ENCODE measurements around the gene CENPP. TPM values are rescaled to one million over a fixed set of nuclear protein-coding genes. Genes with fewer than 3 reads are reported as not detected.

Gene CENPP
- total RNA-seq, 2 experiments from 2014 or later = 26.4 to 29.1 TPM

GRCh38 chr9:92432972-92433548, 107.3 kb downstream of the CENPP start:
- no peaks in the 10 kb centered on the region for H3K36me3 Mint-ChIP-seq (ENCODE audit: low read depth)
- no peaks in the 10 kb centered on the region for H3K27me3 Mint-ChIP-seq (ENCODE audit: low read depth)
- H3K9me3 Mint-ChIP-seq (ENCODE audit: insufficient read depth) = no peaks in the 10 kb centered on the region

GRCh38 chr9:92435263-92435662, 109.5 kb downstream of the CENPP start:
- H3K36me3 Mint-ChIP-seq (ENCODE audit: low read depth) = no peaks in the 10 kb centered on the region
- no peaks in the 10 kb centered on the region for H3K27me3 Mint-ChIP-seq (ENCODE audit: low read depth)
- DNase-seq (no peak), ATAC-seq (no peak)
- H3K9me3 Mint-ChIP-seq (ENCODE audit: insufficient read depth) = no peaks in the 10 kb centered on the region
- H3K27ac Mint-ChIP-seq = no peak overlapping the region
- H3K4me1 Mint-ChIP-seq (ENCODE audit: low read depth) = peaks cover 6% of the 10 kb centered on the region
- POLR2A ChIA-PET = no interaction called here
- CTCF ChIA-PET = no interaction called here
- no peak overlapping the region for H3K4me3 Mint-ChIP-seq

More at GRCh38 chr9:92432972-92433548, 107.3 kb downstream of the CENPP start:
- ChIA-PET CTCF (no interaction called here), POLR2A (no interaction called here)
- DNase-seq = no peak
- Mint-ChIP-seq H3K4me3 (no peak overlapping the region), H3K27ac (no peak overlapping the region), H3K4me1 (ENCODE audit: low read depth) (no peaks in the 10 kb centered on the region)
- no peak for ATAC-seq

DNA sequence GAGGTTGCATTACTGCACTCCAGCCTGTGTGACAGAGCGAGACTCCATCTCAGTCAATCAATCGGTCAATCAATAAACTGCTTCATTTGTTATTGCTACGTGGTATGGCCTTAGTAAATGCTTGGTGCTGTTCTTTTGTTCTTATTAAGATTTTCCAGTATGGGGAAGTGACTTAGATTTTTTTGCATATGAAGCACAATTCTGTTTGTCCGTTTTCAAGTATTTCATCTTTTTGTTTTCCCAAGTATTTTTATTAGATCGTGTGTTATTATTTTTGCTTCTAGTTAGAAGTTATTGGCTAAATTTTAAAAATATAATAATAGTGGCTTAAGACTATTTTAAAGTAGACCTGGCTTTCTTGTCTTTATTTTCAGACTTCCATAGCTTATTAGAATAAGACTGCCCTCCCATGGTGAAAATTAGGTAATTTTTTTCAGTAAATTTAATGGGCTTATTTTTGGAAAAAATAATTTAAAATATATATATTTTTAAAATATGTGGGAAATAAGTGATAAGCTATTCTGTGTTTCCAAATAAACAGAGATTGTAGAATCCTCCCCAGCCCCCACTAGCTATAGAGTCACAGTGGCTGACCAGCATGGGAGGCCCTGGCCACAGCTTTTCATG, 113.3 kb downstream of the CENPP start:
- DNase-seq (no peak), ATAC-seq (no peak)
- H3K4me3 Mint-ChIP-seq = no peak overlapping the region
- H3K27ac Mint-ChIP-seq = no peak overlapping the region
- peaks cover 11% of the 10 kb centered on the region for H3K4me1 Mint-ChIP-seq (ENCODE audit: low read depth)
- no peaks in the 10 kb centered on the region for H3K9me3 Mint-ChIP-seq (ENCODE audit: insufficient read depth)
- POLR2A ChIA-PET = interaction anchor here (1.0 kb wide), 1 partner anchor 299 kb away, joined by 3 read pairs; no protein-coding TSS in a partner anchor
- H3K27me3 Mint-ChIP-seq (ENCODE audit: low read depth) = no peaks in the 10 kb centered on the region
- no peaks in the 10 kb centered on the region for H3K36me3 Mint-ChIP-seq (ENCODE audit: low read depth)
- CTCF ChIA-PET = interaction anchor here (0.6 to 2.1 kb wide), 6 partner anchors 25 to 299 kb away, joined by 3 to 9 read pairs (median 4); no protein-coding TSS in a partner anchor

DNA sequence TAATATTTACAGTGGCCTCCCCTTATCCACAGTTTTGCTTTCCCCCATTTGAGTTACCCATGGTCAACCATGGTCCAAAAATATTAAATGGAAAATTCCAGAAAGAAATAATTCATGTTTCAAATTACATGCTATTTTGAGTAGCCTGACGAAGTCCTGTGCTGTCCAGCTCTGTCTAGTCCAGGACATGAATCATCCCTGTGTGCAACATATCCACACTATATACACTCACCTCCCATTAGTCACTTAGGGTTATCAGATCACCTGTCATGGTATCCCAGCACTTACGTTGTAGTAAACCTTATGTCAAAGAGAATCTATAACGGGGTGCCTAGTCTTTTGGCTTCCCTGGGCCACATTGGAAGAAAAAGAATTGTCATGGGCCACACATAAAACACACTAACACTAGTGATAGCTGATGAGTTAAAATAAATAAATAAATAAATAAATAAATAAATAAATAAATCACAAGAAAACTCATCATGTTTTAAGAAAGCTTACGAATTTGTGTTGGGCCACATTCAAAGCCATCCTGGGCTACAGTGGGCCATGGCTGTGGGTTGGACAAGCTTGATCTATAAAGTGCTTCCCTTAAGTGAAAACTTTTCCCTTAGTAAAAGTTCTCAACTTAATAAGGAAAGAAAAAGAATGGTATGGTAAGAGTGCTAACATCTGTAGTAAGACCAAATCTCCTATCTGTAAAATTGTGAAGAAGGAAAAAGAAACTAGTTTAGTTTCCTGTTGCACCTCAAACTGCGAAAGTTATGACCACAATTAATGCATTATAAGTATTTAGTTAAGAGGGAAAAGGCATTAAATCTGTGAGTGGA, 114.4 kb downstream of the CENPP start:
- ChIA-PET POLR2A (no interaction called here), CTCF (interaction anchor here (0.9 to 2.1 kb wide), 5 partner anchors 32 to 302 kb away, joined by 3 to 9 read pairs (median 3); no protein-coding TSS in a partner anchor)
- Mint-ChIP-seq H3K27ac (no peak overlapping the region), H3K4me1 (ENCODE audit: low read depth) (peaks cover 11% of the 10 kb centered on the region), H3K27me3 (ENCODE audit: low read depth) (no peaks in the 10 kb centered on the region), H3K36me3 (ENCODE audit: low read depth) (no peaks in the 10 kb centered on the region), H3K4me3 (no peak overlapping the region), H3K9me3 (ENCODE audit: insufficient read depth) (no peaks in the 10 kb centered on the region)
- DNase-seq = no peak
- no peak for ATAC-seq

- no peaks in the 10 kb centered on the region for H3K9me3 Mint-ChIP-seq (ENCODE audit: insufficient read depth)
- H3K27ac Mint-ChIP-seq = no peak overlapping the region
- POLR2A ChIA-PET = no interaction called here
- DNase-seq (no peak), ATAC-seq (no peak)
- H3K36me3 Mint-ChIP-seq (ENCODE audit: low read depth) = no peaks in the 10 kb centered on the region
- H3K4me1 Mint-ChIP-seq (ENCODE audit: low read depth) = peaks cover 11% of the 10 kb centered on the region
- CTCF ChIA-PET = interaction anchor here (1.1 to 2.1 kb wide), 4 partner anchors 33 to 303 kb away, joined by 3 to 9 read pairs (median 5); no protein-coding TSS in a partner anchor
- H3K27me3 Mint-ChIP-seq (ENCODE audit: low read depth) = no peaks in the 10 kb centered on the region
- H3K4me3 Mint-ChIP-seq = no peak overlapping the region
These were observed 114.9 kb downstream of the CENPP start for GRCh38 chr9:92440751-92441046.

- Mint-ChIP-seq H3K27me3 (ENCODE audit: low read depth) (no peaks in the 10 kb centered on the region), H3K36me3 (ENCODE audit: low read depth) (no peaks in the 10 kb centered on the region), H3K27ac (no peak overlapping the region), H3K4me3 (no peak overlapping the region), H3K9me3 (ENCODE audit: insufficient read depth) (no peaks in the 10 kb centered on the region), H3K4me1 (ENCODE audit: low read depth) (peaks cover 8% of the 10 kb centered on the region)
- POLR2A ChIA-PET = no interaction called here
- no peak for DNase-seq
- ATAC-seq = no peak
- CTCF ChIA-PET = no interaction called here
These were observed 119.1 kb downstream of the CENPP start for GRCh38 chr9:92444841-92445240.

- DNase-seq (no peak), ATAC-seq (no peak)
- no peaks in the 10 kb centered on the region for H3K9me3 Mint-ChIP-seq (ENCODE audit: insufficient read depth)
- H3K4me1 Mint-ChIP-seq (ENCODE audit: low read depth) = no peaks in the 10 kb centered on the region
- H3K4me3 Mint-ChIP-seq = no peak overlapping the region
- no peaks in the 10 kb centered on the region for H3K27me3 Mint-ChIP-seq (ENCODE audit: low read depth)
- ChIA-PET POLR2A (no interaction called here), CTCF (interaction anchor here (0.9 to 1.4 kb wide), 4 partner anchors 9 to 307 kb away, joined by 3 to 6 read pairs (median 4); no protein-coding TSS in a partner anchor)
- H3K36me3 Mint-ChIP-seq (ENCODE audit: low read depth) = no peaks in the 10 kb centered on the region
- H3K27ac Mint-ChIP-seq = no peak overlapping the region
These were observed 120.8 kb downstream of the CENPP start for GRCh38 chr9:92446536-92446935.

DNA sequence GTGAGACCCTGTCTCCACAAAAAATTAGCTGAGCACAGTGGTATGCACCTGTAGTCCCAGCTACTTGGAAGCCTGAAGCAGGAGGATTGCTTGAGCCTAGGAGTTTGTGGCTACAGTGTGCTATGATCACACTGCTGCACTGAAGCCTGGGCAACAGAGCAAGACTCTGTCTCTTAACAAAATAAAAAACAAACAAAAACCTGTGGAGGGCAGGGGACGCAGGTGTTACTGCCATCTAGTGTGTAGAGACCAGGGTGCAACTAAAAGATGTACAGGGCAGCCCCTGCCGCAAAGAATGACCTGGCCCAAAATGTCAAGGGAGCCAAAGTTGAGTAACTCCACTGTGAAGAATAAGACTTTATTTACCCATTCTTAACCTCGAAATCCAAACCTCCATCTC, 129.5 kb downstream of the CENPP start:
- CTCF ChIA-PET = interaction anchor here (0.6 to 1.3 kb wide), 4 partner anchors 9 to 127 kb away, joined by 3 to 4 read pairs (median 4); no protein-coding TSS in a partner anchor
- no peaks in the 10 kb centered on the region for H3K27me3 Mint-ChIP-seq (ENCODE audit: low read depth)
- H3K27ac Mint-ChIP-seq = no peak overlapping the region
- DNase-seq (no peak), ATAC-seq (no peak)
- H3K4me1 Mint-ChIP-seq (ENCODE audit: low read depth) = no peaks in the 10 kb centered on the region
- no peak overlapping the region for H3K4me3 Mint-ChIP-seq
- H3K9me3 Mint-ChIP-seq (ENCODE audit: insufficient read depth) = no peaks in the 10 kb centered on the region
- H3K36me3 Mint-ChIP-seq (ENCODE audit: low read depth) = no peaks in the 10 kb centered on the region
- POLR2A ChIA-PET = no interaction called here

GRCh38 chr9:92457576-92457975, 131.8 kb downstream of the CENPP start:
- H3K27me3 Mint-ChIP-seq (ENCODE audit: low read depth) = no peaks in the 10 kb centered on the region
- H3K4me3 Mint-ChIP-seq = no peak overlapping the region
- no peak overlapping the region for H3K27ac Mint-ChIP-seq
- ATAC-seq = no peak
- no peaks in the 10 kb centered on the region for H3K36me3 Mint-ChIP-seq (ENCODE audit: low read depth)
- H3K9me3 Mint-ChIP-seq (ENCODE audit: insufficient read depth) = no peaks in the 10 kb centered on the region
- ChIA-PET CTCF (no interaction called here), POLR2A (no interaction called here)
- H3K4me1 Mint-ChIP-seq (ENCODE audit: low read depth) = no peaks in the 10 kb centered on the region
- DNase-seq = no peak

- Mint-ChIP-seq H3K4me1 (ENCODE audit: low read depth) (no peaks in the 10 kb centered on the region), H3K27ac (no peak overlapping the region), H3K4me3 (no peak overlapping the region), H3K9me3 (ENCODE audit: insufficient read depth) (no peaks in the 10 kb centered on the region), H3K27me3 (ENCODE audit: low read depth) (no peaks in the 10 kb centered on the region), H3K36me3 (ENCODE audit: low read depth) (no peaks in the 10 kb centered on the region)
- DNase-seq = no peak
- ChIA-PET POLR2A (no interaction called here), CTCF (interaction anchor here (1.0 kb wide), 1 partner anchor 17 kb away, joined by 4 read pairs; no protein-coding TSS in a partner anchor)
- ATAC-seq = no peak
These were observed 137.6 kb downstream of the CENPP start for GRCh38 chr9:92463387-92463786.

DNA sequence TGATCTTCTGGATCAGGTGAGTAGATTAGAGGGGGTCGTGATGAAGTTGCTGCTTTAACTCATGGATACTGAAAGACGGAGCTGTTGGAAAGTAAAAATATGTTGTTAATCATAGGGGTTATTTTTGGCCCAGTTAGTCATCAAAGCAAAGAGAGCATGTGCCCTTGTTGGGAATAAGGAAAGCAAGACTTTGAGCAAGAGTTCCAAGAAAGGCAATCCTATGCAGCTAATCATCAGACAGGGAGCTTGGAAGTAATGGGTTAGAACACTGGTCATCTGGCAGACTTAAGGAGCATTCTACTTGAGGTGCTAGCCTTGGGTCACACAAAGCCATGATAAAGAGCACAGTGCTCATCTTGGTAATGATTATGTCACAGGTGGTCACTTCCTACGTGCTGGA, 138.2 kb downstream of the CENPP start:
- Mint-ChIP-seq H3K4me1 (ENCODE audit: low read depth) (no peaks in the 10 kb centered on the region), H3K9me3 (ENCODE audit: insufficient read depth) (no peaks in the 10 kb centered on the region), H3K27me3 (ENCODE audit: low read depth) (no peaks in the 10 kb centered on the region), H3K4me3 (no peak overlapping the region), H3K27ac (no peak overlapping the region), H3K36me3 (ENCODE audit: low read depth) (no peaks in the 10 kb centered on the region)
- POLR2A ChIA-PET = no interaction called here
- DNase-seq = no peak
- CTCF ChIA-PET = interaction anchor here (1.0 kb wide), 1 partner anchor 17 kb away, joined by 4 read pairs; no protein-coding TSS in a partner anchor
- no peak for ATAC-seq

DNA sequence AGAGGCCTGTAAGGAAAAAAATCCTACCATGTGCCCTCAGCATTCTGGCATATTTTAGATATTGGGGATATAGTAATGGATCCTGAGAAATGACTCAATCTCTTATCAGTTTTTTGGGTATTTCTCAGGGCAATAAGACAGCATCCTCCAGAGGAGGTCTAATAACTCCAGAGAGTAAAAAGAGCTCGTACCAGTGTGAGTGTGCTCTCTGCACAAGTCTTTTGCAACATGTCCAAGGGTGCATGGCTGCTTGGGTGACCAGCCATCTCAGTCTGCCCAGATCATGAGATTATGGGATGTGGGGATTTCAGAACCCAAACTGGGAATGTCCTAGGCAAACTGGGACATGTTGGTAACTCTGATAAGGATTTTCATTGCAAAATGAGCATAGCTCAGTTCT, 141.3 kb downstream of the CENPP start:
- Mint-ChIP-seq H3K4me3 (no peak overlapping the region), H3K4me1 (ENCODE audit: low read depth) (no peaks in the 10 kb centered on the region), H3K27ac (no peak overlapping the region), H3K9me3 (ENCODE audit: insufficient read depth) (no peaks in the 10 kb centered on the region), H3K27me3 (ENCODE audit: low read depth) (no peaks in the 10 kb centered on the region), H3K36me3 (ENCODE audit: low read depth) (no peaks in the 10 kb centered on the region)
- ChIA-PET POLR2A (no interaction called here), CTCF (interaction anchor here (1.7 kb wide), 1 partner anchor 11 kb away, joined by 4 read pairs; no protein-coding TSS in a partner anchor)
- no peak for ATAC-seq
- DNase-seq = no peak

All from activated CD8-positive, alpha-beta T cell treated with anti-CD3 and anti-CD28 coated beads, Interleukin-2, amount 10 ng/mL, durations not matched to agents 7 days and 5 days (primary cell).